Activated CD4-positive, alpha-beta memory T cell treated with anti-CD3 and anti-CD28 coated beads for 36 hours (primary cell): ENCODE results near the gene CROCC2. TPM values are rescaled to one million over a fixed set of nuclear protein-coding genes. Genes with fewer than 3 reads are reported as not detected.
A peak's percentile ranks its signal among the peaks of the same experiment; 100 is the strongest.

ENCODE experiments used
- CTCF ChIA-PET: fragments of 350-600 bp; sonication (Branson Sonifier 250); formaldehyde crosslinking; loops from one replicate; lab custom pipeline; 2021; ENCODE audit warnings: antibody characterized with exemption, inconsistent platforms; lab: Charles Lee
- POLR2A ChIA-PET: fragments of 350-600 bp; sonication (Branson Sonifier 250); formaldehyde crosslinking; loops from one replicate; lab custom pipeline; 2021; ENCODE audit warnings: antibody characterized with exemption; lab: Charles Lee
- DNase-seq: peaks from one replicate; pipeline ENCODE4 v3.0.0-alpha.2; 2020
- H3K27ac Mint-ChIP-seq: one replicate; pipeline ENCODE4 v1.8.0; 2021; ENCODE audit warnings: mixed read lengths
- H3K27me3 Mint-ChIP-seq: one replicate; pipeline ENCODE4 v1.8.0; 2021; ENCODE audit warnings: mixed read lengths
- H3K36me3 Mint-ChIP-seq: one replicate; pipeline ENCODE4 v1.8.0; 2021; ENCODE audit warnings: mixed read lengths
- H3K4me1 Mint-ChIP-seq: one replicate; pipeline ENCODE4 v1.8.0; 2021; ENCODE audit warnings: low read depth, mixed read lengths
- H3K4me3 Mint-ChIP-seq: one replicate; pipeline ENCODE4 v1.8.0; 2021; ENCODE audit warnings: mild to moderate bottlenecking, mixed read lengths
- H3K9me3 Mint-ChIP-seq: one replicate; pipeline ENCODE4 v1.8.0; 2021; ENCODE audit warnings: mixed read lengths
- intact Hi-C: fragments of 100-400 bp; cut with micrococcal nuclease; formaldehyde crosslinking; loops from one replicate; pipeline ENCODE4 v1.15.1; 2023
- total RNA-seq, 2 experiments: library from RNA; stranded (reverse); gene quantifications; one replicate each; pipeline ENCODE4 v1.2.3, GENCODE V29; 2021

The CROCC2 gene
- total RNA-seq, 2 experiments from 2014 or later, result not detected

- CTCF ChIA-PET, result no interaction called here
Observed at GRCh38 chr2:241011296-241011600, 105.1 kb downstream of the CROCC2 start.

GRCh38 chr2:241011751-241012510, 105.8 kb downstream of the CROCC2 start:
- ChIA-PET CTCF (no interaction called here), POLR2A (no interaction called here)
- Mint-ChIP-seq H3K36me3 (no peaks in the 10 kb centered on the region), H3K27me3 (peaks cover 2% of the 10 kb centered on the region), H3K9me3 (no peaks in the 10 kb centered on the region), H3K4me1 (peaks cover 10% of the 10 kb centered on the region), H3K27ac (no peak overlapping the region), H3K4me3 (no peak overlapping the region)
- intact Hi-C loops, result no loop called here
- DNase-seq, result peak; percentile 6

More at GRCh38 chr2:241011296-241011600, 105.1 kb downstream of the CROCC2 start:
- no peak overlapping the region for H3K27ac Mint-ChIP-seq
- intact Hi-C loops, result no loop called here
- peaks cover 10% of the 10 kb centered on the region for H3K4me1 Mint-ChIP-seq
- no peak overlapping the region for H3K4me3 Mint-ChIP-seq
- peaks cover 1% of the 10 kb centered on the region for H3K9me3 Mint-ChIP-seq
- H3K36me3 Mint-ChIP-seq, result no peaks in the 10 kb centered on the region
- H3K27me3 Mint-ChIP-seq, result peaks cover 2% of the 10 kb centered on the region
- POLR2A ChIA-PET, result no interaction called here
- DNase-seq, result peak; percentile 6

GRCh38 chr2:241014224-241014623, 108.1 kb downstream of the CROCC2 start:
- H3K4me3 Mint-ChIP-seq, result no peak overlapping the region
- DNase-seq, result no peak
- intact Hi-C loops, result no loop called here
- CTCF ChIA-PET, result no interaction called here
- H3K4me1 Mint-ChIP-seq, result peaks cover 5% of the 10 kb centered on the region
- H3K27ac Mint-ChIP-seq, result no peak overlapping the region
- no peaks in the 10 kb centered on the region for H3K9me3 Mint-ChIP-seq
- no peaks in the 10 kb centered on the region for H3K27me3 Mint-ChIP-seq
- no peaks in the 10 kb centered on the region for H3K36me3 Mint-ChIP-seq
- POLR2A ChIA-PET, result no interaction called here

- POLR2A ChIA-PET, result no interaction called here
- H3K4me3 Mint-ChIP-seq, result no peak overlapping the region
- no peak for DNase-seq
- H3K27me3 Mint-ChIP-seq, result no peaks in the 10 kb centered on the region
- no peak overlapping the region for H3K27ac Mint-ChIP-seq
- H3K9me3 Mint-ChIP-seq, result no peaks in the 10 kb centered on the region
- intact Hi-C loops, result no loop called here
- peaks cover 4% of the 10 kb centered on the region for H3K4me1 Mint-ChIP-seq
- no peaks in the 10 kb centered on the region for H3K36me3 Mint-ChIP-seq
- CTCF ChIA-PET, result no interaction called here
Observed at GRCh38 chr2:241014764-241015163, 108.6 kb downstream of the CROCC2 start.

GRCh38 chr2:241015439-241015838, 109.3 kb downstream of the CROCC2 start:
- Mint-ChIP-seq H3K27me3 (no peaks in the 10 kb centered on the region), H3K4me1 (no peaks in the 10 kb centered on the region)

GRCh38 chr2:241017228-241017940, 111.2 kb downstream of the CROCC2 start:
- peak; percentile 5 for DNase-seq
- ChIA-PET CTCF (no interaction called here), POLR2A (no interaction called here)
- H3K9me3 Mint-ChIP-seq, result peaks cover 8% of the 10 kb centered on the region
- H3K27me3 Mint-ChIP-seq, result no peaks in the 10 kb centered on the region
- H3K4me3 Mint-ChIP-seq, result no peak overlapping the region
- no peaks in the 10 kb centered on the region for H3K4me1 Mint-ChIP-seq
- no peaks in the 10 kb centered on the region for H3K36me3 Mint-ChIP-seq
- no peak overlapping the region for H3K27ac Mint-ChIP-seq
- intact Hi-C loops, result no loop called here

More at GRCh38 chr2:241015439-241015838, 109.3 kb downstream of the CROCC2 start:
- H3K27ac Mint-ChIP-seq, result no peak overlapping the region
- intact Hi-C loops, result no loop called here
- POLR2A ChIA-PET, result no interaction called here
- H3K9me3 Mint-ChIP-seq, result no peaks in the 10 kb centered on the region
- no peak overlapping the region for H3K4me3 Mint-ChIP-seq
- no peak for DNase-seq
- CTCF ChIA-PET, result no interaction called here
- H3K36me3 Mint-ChIP-seq, result no peaks in the 10 kb centered on the region

- Mint-ChIP-seq H3K4me3 (no peak overlapping the region), H3K27me3 (no peaks in the 10 kb centered on the region), H3K36me3 (no peaks in the 10 kb centered on the region), H3K9me3 (peaks cover 12% of the 10 kb centered on the region), H3K27ac (no peak overlapping the region), H3K4me1 (no peaks in the 10 kb centered on the region)
- POLR2A ChIA-PET, result no interaction called here
- CTCF ChIA-PET, result no interaction called here
- no peak for DNase-seq
- intact Hi-C loops, result no loop called here
Observed at GRCh38 chr2:241018051-241018891, 112.1 kb downstream of the CROCC2 start.

GRCh38 chr2:241019441-241020139, 113.5 kb downstream of the CROCC2 start:
- no peaks in the 10 kb centered on the region for H3K36me3 Mint-ChIP-seq
- no peaks in the 10 kb centered on the region for H3K4me1 Mint-ChIP-seq
- H3K27ac Mint-ChIP-seq, result no peak overlapping the region
- ChIA-PET POLR2A (no interaction called here), CTCF (no interaction called here)
- H3K9me3 Mint-ChIP-seq, result peaks cover 12% of the 10 kb centered on the region
- H3K4me3 Mint-ChIP-seq, result no peak overlapping the region
- intact Hi-C loops, result no loop called here
- no peak for DNase-seq
- H3K27me3 Mint-ChIP-seq, result no peaks in the 10 kb centered on the region

GRCh38 chr2:241020201-241020600, 114.1 kb downstream of the CROCC2 start:
- Mint-ChIP-seq H3K27ac (no peak overlapping the region), H3K27me3 (no peaks in the 10 kb centered on the region), H3K36me3 (no peaks in the 10 kb centered on the region), H3K4me1 (no peaks in the 10 kb centered on the region), H3K4me3 (no peak overlapping the region), H3K9me3 (peaks cover 16% of the 10 kb centered on the region)
- no peak for DNase-seq
- intact Hi-C loops, result no loop called here
- CTCF ChIA-PET, result no interaction called here
- POLR2A ChIA-PET, result no interaction called here

- Mint-ChIP-seq H3K4me3 (no peak overlapping the region), H3K36me3 (peaks cover 3% of the 10 kb centered on the region), H3K27ac (no peak overlapping the region), H3K9me3 (peaks cover 21% of the 10 kb centered on the region), H3K4me1 (no peaks in the 10 kb centered on the region), H3K27me3 (no peaks in the 10 kb centered on the region)
- ChIA-PET CTCF (no interaction called here), POLR2A (no interaction called here)
- intact Hi-C loops, result no loop called here
- no peak for DNase-seq
Observed at GRCh38 chr2:241020629-241021190, 114.6 kb downstream of the CROCC2 start.

- Mint-ChIP-seq H3K9me3 (peaks cover 42% of the 10 kb centered on the region), H3K4me3 (no peak overlapping the region), H3K27ac (no peak overlapping the region), H3K4me1 (no peaks in the 10 kb centered on the region), H3K36me3 (peaks cover 10% of the 10 kb centered on the region), H3K27me3 (no peaks in the 10 kb centered on the region)
- ChIA-PET POLR2A (no interaction called here), CTCF (no interaction called here)
- no peak for DNase-seq
- intact Hi-C loops, result no loop called here
Observed at GRCh38 chr2:241025639-241026038, 119.5 kb downstream of the CROCC2 start.
